Adrenal gland (tissue), 5 donors: ENCODE measurements around the gene TMEM256.

ENCODE experiments used
- CTCF ChIP-seq, 6 experiments: fragments of 450-650 bp in 4 of 6; fragments of 200-600 bp in 2 of 6; sonication (generic) in 1 of 6; IDR thresholded peaks; 1 replicate in 5 of 6; 2 replicates in 1 of 6; pipeline versions ENCODE4 v1.5.1 to v1.8.0; 2016 to 2021; ENCODE audit warnings: antibody characterized with exemption in 6 of 6, mild to moderate bottlenecking in 2 of 6, moderate library complexity in 1 of 6
- POLR2A ChIP-seq, 2 donors: fragments of 450-650 bp; IDR thresholded peaks; one replicate each; pipeline ENCODE4 v1.6.1; 2017; ENCODE audit warnings: antibody characterized with exemption in 2 of 2, mild to moderate bottlenecking in 2 of 2, moderate library complexity in 1 of 2
- donor health status: DM: no; HTN: no; CAD: no.

- no peak for TF ChIP-seq CTCF (IDR thresholded peaks at IDR 0.05)
- TF ChIP-seq POLR2A (IDR thresholded peaks at IDR 0.05) = no peak
Observed at GRCh38 chr17:7443499-7444485, 39.9 kb upstream of the TMEM256 start.
